HepG2 (cell line): ENCODE results near the gene ZNF813. TPM values are rescaled to one million over a fixed set of nuclear protein-coding genes. Genes with fewer than 3 reads are reported as not detected.
"Not testable (repeated sequence)": the region's sequence is repeated elsewhere in the genome, so short reads cannot be mapped to it uniquely, and the experiment has no call there.

Experiments used
- ATAC-seq: fragments of 200-7000 bp; cut with Tn5 transposase; 3 replicates; pipeline ENCODE4 v1.9.1; 2020; ENCODE audit warnings: mild to moderate bottlenecking, moderate library complexity
- BruUV-seq: library from RNA; stranded (reverse); fragments of 400-500 nt; replicated peaks from 2 replicates; lab custom pipeline; 2021; lab: Mats Ljungman, UMichigan
- CTCF ChIA-PET: fragments of 300-600 bp; formaldehyde crosslinking; extraction: SDS; loops from one replicate; lab custom pipeline; 2021; ENCODE audit warnings: low total read pairs, inconsistent platforms, low intra/inter-chr PET ratio; lab: Yijun Ruan, JAX
- POLR2A ChIA-PET: fragments of 350-600 bp; sonication (Branson Sonifier 250); formaldehyde crosslinking; loops from one replicate; lab custom pipeline; 2020; ENCODE audit warnings: antibody characterized with exemption, inconsistent platforms; lab: Yijun Ruan, JAX
- DNase-seq: peaks from one replicate; pipeline ENCODE4 v3.0.0-alpha.2; 2015; ENCODE audit warnings: low spot score
- FAIRE-seq: peaks from 3 replicates; lab custom pipeline; 2011; peaks lifted over from hg19 to GRCh38; lab: Jason Lieb, UNC
- H2AFZ ChIP-seq: one replicate; pipeline ENCODE4 v1.6.1; 2011; ENCODE audit warnings: low read length, inconsistent platforms
- H3K27ac ChIP-seq: fragments of 300-600 bp; 3 replicates; pipeline ENCODE4 v1.8.0; 2011; ENCODE audit warnings: mixed run types, mild to moderate bottlenecking, mixed read lengths, low read length, inconsistent platforms; ENCODE audit not compliant: insufficient read depth; ENCODE audit errors: extremely low read length
- H3K27me3 ChIP-seq, 2 experiments: fragments of 200-600 bp in 1 of 2; 2 replicates in 1 of 2; 3 replicates in 1 of 2; pipeline versions ENCODE4 v1.6.0 to v1.8.0; 2011; ENCODE audit warnings: low read length in 2 of 2, mild to moderate bottlenecking in 2 of 2, moderate library complexity in 2 of 2, inconsistent platforms in 1 of 2; ENCODE audit not compliant: insufficient read depth in 2 of 2, control insufficient read depth in 1 of 2
- H3K36me3 ChIP-seq, 2 experiments: fragments of 200-600 bp in 1 of 2; replicated peaks in 1 of 2; 2 replicates in 1 of 2; 3 replicates in 1 of 2; pipeline versions ENCODE4 v1.5.1 to v1.8.0; 2011; ENCODE audit warnings: low read length in 2 of 2, inconsistent platforms in 1 of 2; ENCODE audit not compliant: insufficient read depth in 2 of 2, control insufficient read depth in 1 of 2
- H3K4me1 ChIP-seq: 2 replicates; pipeline ENCODE4 v1.5.1; 2012; ENCODE audit warnings: low read length, inconsistent platforms; ENCODE audit not compliant: insufficient read depth
- H3K4me2 ChIP-seq: 2 replicates; pipeline ENCODE4 v1.6.0; 2011; ENCODE audit warnings: low read depth, low read length, inconsistent platforms
- H3K4me3 ChIP-seq, 3 experiments: fragments of 200-600 bp in 1 of 3; sonication (generic), shearing (Covaris generic) in 1 of 3; replicated peaks in 1 of 3; 2 replicates each; pipeline ENCODE4 v1.5.1; 2011 to 2016; ENCODE audit warnings: low read length in 3 of 3, inconsistent platforms in 2 of 3, low read depth in 2 of 3, mild to moderate bottlenecking in 2 of 3, control low read depth in 1 of 3, mixed read lengths in 1 of 3; ENCODE audit not compliant: insufficient read depth in 1 of 3
- H3K79me2 ChIP-seq: one replicate; pipeline ENCODE4 v1.6.1; 2011; ENCODE audit warnings: low read length, inconsistent platforms; ENCODE audit not compliant: insufficient read depth
- H3K9ac ChIP-seq: 2 replicates; pipeline ENCODE4 v1.6.0; 2011; ENCODE audit warnings: mild to moderate bottlenecking, low read depth, low read length, inconsistent platforms; ENCODE audit not compliant: insufficient read depth
- H3K9me3 ChIP-seq: 2 replicates; pipeline ENCODE4 v1.5.1; 2012; ENCODE audit warnings: mild to moderate bottlenecking, low read length
- H4K20me1 ChIP-seq: 2 replicates; pipeline ENCODE4 v1.6.0; 2011; ENCODE audit warnings: inconsistent platforms, mild to moderate bottlenecking, low read length, moderate library complexity; ENCODE audit not compliant: insufficient read depth
- BORCS8-MEF2B ChIP-seq: sonication (generic); formaldehyde crosslinking; IDR thresholded peaks from 2 replicates; pipeline ENCODE4 v1.8.0; 2022; ENCODE audit warnings: mild to moderate bottlenecking, missing genetic modification reagents
- CHD4 ChIP-seq: fragments of 200-600 bp; sonication (generic); IDR thresholded peaks from 2 replicates; pipeline ENCODE4 v1.7.0; 2017; ENCODE audit warnings: mild to moderate bottlenecking, low read length, borderline replicate concordance
- ERF ChIP-seq: IDR thresholded peaks from 2 replicates; pipeline ENCODE4 v1.6.1; 2018; ENCODE audit warnings: missing biosample characterization, missing genetic modification reagents
- KLF15 ChIP-seq: sonication (generic); formaldehyde crosslinking; IDR thresholded peaks from 2 replicates; pipeline ENCODE4 v1.8.1; 2023; ENCODE audit warnings: borderline replicate concordance, mild to moderate bottlenecking, inconsistent platforms, missing genetic modification reagents, mixed read lengths
- PAF1 ChIP-seq: IDR thresholded peaks from 2 replicates; pipeline ENCODE4 v1.6.1; 2016; ENCODE audit warnings: missing genetic modification reagents, missing compliant biosample characterization
- SCMH1 ChIP-seq: sonication (generic); formaldehyde crosslinking; IDR thresholded peaks from 2 replicates; pipeline ENCODE4 v1.9.0; 2021; ENCODE audit warnings: missing genetic modification reagents, mild to moderate bottlenecking, borderline replicate concordance
- ZNF10 ChIP-seq: sonication (generic); formaldehyde crosslinking; IDR thresholded peaks from 2 replicates; pipeline ENCODE4 v1.4.0; 2020; ENCODE audit warnings: mild to moderate bottlenecking, low read depth, missing genetic modification reagents, borderline replicate concordance
- ZNF530 ChIP-seq: sonication (generic); formaldehyde crosslinking; IDR thresholded peaks from 2 replicates; pipeline ENCODE4 v1.5.0; 2020; ENCODE audit warnings: low read depth, mild to moderate bottlenecking, missing genetic modification reagents
- ZNF674 ChIP-seq: sonication (generic); formaldehyde crosslinking; IDR thresholded peaks from 2 replicates; pipeline ENCODE4 v1.5.0; 2020; ENCODE audit warnings: low read depth, mild to moderate bottlenecking, missing genetic modification reagents
- ZNF850 ChIP-seq: sonication (generic); formaldehyde crosslinking; conservative IDR thresholded peaks from 2 replicates; pipeline ENCODE4 v1.9.0; 2021; ENCODE audit warnings: mild to moderate bottlenecking, missing genetic modification reagents
- WGBS: methylation state at CpG from one replicate; pipeline ENCODE4 v1.1.6; 2017; ENCODE audit warnings: low lambda C conversion rate; 5-methylcytosine and 5-hydroxymethylcytosine counted together
- in situ Hi-C: cut with HindIII; loops from 2 replicates; pipeline ENCODE4 v1.10.0; 2017; ENCODE audit warnings: low pct_unique_long_range_greater_than_20kb; ENCODE audit not compliant: extremely low pct_ligation_motif_present
- intact Hi-C: fragments of 100-400 bp; cut with micrococcal nuclease; formaldehyde crosslinking; loops from one replicate; pipeline ENCODE4 v1.10.0; 2022; ENCODE audit not compliant: unreplicated experiment
- polyA plus RNA-seq, 8 experiments: library from polyadenylated mRNA; depleted of rRNA in 3 of 8; stranded (reverse) in 7 of 8; unstranded in 1 of 8; fragments of >200 nt; fragmentation: Illumina TruSeq in 4 of 8; extraction: Trizol in 4 of 8; gene quantifications; 2 replicates each; pipeline versions ENCODE4 v1.2.1 to v1.2.3, GENCODE V29; 2011 to 2016; ENCODE audit warnings: low read depth in 4 of 8, missing spikeins in 1 of 8, mixed read lengths in 1 of 8; ENCODE audit not compliant: insufficient read depth in 1 of 8
- total RNA-seq, 5 experiments: library from RNA; depleted of rRNA; stranded (reverse); fragments of >200 nt; fragmentation: Illumina TruSeq; extraction: Trizol; gene quantifications; 2 replicates each; pipeline ENCODE4 v1.2.3, GENCODE V29; 2016; ENCODE audit warnings: low read depth in 1 of 5
- TF ChIP-seq, protein P1 (sequence below): sonication (generic); formaldehyde crosslinking; IDR thresholded peaks from 2 replicates; pipeline ENCODE4 v1.8.1; 2022; ENCODE audit warnings: mild to moderate bottlenecking, missing genetic modification reagents
- TF ChIP-seq, protein P2 (sequence below): sonication (generic); formaldehyde crosslinking; IDR thresholded peaks from 2 replicates; pipeline ENCODE4 v1.5.0; 2020; ENCODE audit warnings: mild to moderate bottlenecking, missing genetic modification reagents, borderline replicate concordance

ZNF813 gene
- total and polyA plus RNA-seq, 2 of the 13 experiments (the other 11 are each of a cell fraction or from before 2014, with no cell fraction given): 2.1 to 8.9 TPM

DNA sequence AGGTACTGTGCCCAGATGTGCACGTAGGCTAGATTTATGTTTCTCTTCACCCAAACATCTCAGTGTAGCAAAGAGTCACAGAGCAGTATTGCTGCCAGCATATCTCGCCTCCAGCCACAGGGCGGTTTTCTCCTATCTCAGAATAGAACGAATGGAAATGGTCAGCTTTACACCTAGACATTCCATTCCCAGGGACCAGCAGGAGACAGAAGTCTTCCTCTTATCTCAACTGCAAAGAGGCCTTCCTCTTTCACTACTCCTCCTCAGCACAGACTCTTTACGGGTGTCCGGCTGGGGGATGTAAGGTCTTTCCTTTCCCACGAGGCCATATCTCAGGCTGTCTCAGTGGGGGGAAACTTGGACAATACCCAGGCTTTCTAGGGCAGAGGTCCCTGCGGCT, 1.1 kb downstream of the ZNF813 start:
- DNase-seq, CTCF ChIA-PET, H3K9me3 ChIP-seq, in situ Hi-C loops, H3K27ac ChIP-seq, H2AFZ ChIP-seq, FAIRE-seq, H3K36me3 ChIP-seq, POLR2A ChIA-PET, H3K27me3 ChIP-seq, ATAC-seq, intact Hi-C loops, H4K20me1 ChIP-seq: not testable (repeated sequence)
- H3K4me1 ChIP-seq: peaks cover 43% of the 10 kb centered on the region
- WGBS: 33% methylated on average over 8 of the region's 8 CpGs
- peak overlapping the region; percentile 86 for H3K4me2 ChIP-seq
- peaks cover 19% of the 10 kb centered on the region for H3K79me2 ChIP-seq
- H3K4me3 ChIP-seq: peak overlapping the region; percentile 72 to 89 (median 89)
- BruUV-seq: TSS peak; percentile 71
- H3K9ac ChIP-seq: peak overlapping the region; percentile 94

DNA sequence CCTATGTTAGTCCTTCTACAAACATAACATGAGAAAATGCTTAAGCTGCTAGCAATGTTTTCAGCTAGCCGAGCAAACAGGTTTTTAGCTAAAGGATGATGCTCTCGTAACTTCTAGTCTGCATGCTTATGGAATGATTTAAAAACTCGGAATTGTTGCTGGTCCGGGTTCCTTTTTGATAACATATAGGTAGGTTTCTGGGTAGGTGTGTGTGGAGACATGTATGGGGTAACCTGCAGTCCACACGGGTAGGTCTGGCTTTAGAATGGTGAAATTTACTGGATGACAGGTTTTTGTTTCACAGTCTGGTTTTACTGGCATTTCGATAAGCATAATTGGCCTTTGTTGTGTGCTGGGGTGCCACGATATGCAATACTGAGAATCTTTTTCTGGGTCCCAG, 4.4 kb downstream of the ZNF813 start:
- no TSS peak for BruUV-seq
- ATAC-seq: no peak

More for the DNA sequence above, 4.4 kb downstream of the ZNF813 start:
- CTCF ChIA-PET: no interaction called here
- H3K27ac ChIP-seq: no peak overlapping the region
- H3K4me3 ChIP-seq: no peak overlapping the region
- POLR2A ChIA-PET: no interaction called here
- peaks cover 0 to 2% of the 10 kb centered on the region in 2 experiments; a peak in 3 of 5 replicates for H3K36me3 ChIP-seq
- 98% methylated on average over 7 of the region's 7 CpGs for WGBS
- H3K9ac ChIP-seq: no peak overlapping the region
- FAIRE-seq: no peak
- no peak for DNase-seq
- no peak overlapping the region for H3K4me2 ChIP-seq
- peaks cover 30% of the 10 kb centered on the region for H3K4me1 ChIP-seq
- intact Hi-C loops (no loop called here), in situ Hi-C loops (no loop called here)
- H3K79me2 ChIP-seq: peaks cover 19% of the 10 kb centered on the region
- no peaks in the 10 kb centered on the region for H3K9me3 ChIP-seq
- no peaks in the 10 kb centered on the region; a peak in 1 of 5 replicates for H3K27me3 ChIP-seq
- TF ChIP-seq ZNF850: no peak
- TF ChIP-seq, protein P1, sequence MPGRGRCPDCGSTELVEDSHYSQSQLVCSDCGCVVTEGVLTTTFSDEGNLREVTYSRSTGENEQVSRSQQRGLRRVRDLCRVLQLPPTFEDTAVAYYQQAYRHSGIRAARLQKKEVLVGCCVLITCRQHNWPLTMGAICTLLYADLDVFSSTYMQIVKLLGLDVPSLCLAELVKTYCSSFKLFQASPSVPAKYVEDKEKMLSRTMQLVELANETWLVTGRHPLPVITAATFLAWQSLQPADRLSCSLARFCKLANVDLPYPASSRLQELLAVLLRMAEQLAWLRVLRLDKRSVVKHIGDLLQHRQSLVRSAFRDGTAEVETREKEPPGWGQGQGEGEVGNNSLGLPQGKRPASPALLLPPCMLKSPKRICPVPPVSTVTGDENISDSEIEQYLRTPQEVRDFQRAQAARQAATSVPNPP (CRISPR knock-in tag): no peak
- TF ChIP-seq CHD4: no peak
- no peak for TF ChIP-seq SCMH1 (CRISPR knock-in tag)
- TF ChIP-seq, protein P2, sequence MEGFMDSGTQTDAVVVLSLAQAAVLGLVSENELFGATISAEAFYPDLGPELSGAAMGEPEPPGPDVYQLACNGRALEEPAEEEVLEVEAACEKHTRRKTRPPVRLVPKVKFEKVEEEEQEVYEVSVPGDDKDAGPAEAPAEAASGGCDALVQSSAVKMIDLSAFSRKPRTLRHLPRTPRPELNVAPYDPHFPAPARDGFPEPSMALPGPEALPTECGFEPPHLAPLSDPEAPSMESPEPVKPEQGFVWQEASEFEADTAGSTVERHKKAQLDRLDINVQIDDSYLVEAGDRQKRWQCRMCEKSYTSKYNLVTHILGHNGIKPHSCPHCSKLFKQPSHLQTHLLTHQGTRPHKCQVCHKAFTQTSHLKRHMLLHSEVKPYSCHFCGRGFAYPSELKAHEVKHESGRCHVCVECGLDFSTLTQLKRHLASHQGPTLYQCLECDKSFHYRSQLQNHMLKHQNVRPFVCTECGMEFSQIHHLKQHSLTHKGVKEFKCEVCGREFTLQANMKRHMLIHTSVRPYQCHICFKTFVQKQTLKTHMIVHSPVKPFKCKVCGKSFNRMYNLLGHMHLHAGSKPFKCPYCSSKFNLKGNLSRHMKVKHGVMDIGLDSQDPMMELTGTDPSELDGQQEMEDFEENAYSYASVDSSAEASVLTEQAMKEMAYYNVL (CRISPR knock-in tag): no peak
- no peak for TF ChIP-seq PAF1 (CRISPR knock-in tag)
- no peak for TF ChIP-seq ZNF10
- no peak for TF ChIP-seq KLF15 (CRISPR knock-in tag)
- TF ChIP-seq ZNF530: no peak
- TF ChIP-seq BORCS8-MEF2B (CRISPR knock-in tag): no peak
- no peak for TF ChIP-seq ERF (CRISPR knock-in tag)
- TF ChIP-seq ZNF674 (CRISPR knock-in tag): no peak
- H4K20me1 ChIP-seq: no peaks in the 10 kb centered on the region
- no peak overlapping the region for H2AFZ ChIP-seq
